Measurements from ENCODE around the gene NPAS3.

The NPAS3 gene

DNA sequence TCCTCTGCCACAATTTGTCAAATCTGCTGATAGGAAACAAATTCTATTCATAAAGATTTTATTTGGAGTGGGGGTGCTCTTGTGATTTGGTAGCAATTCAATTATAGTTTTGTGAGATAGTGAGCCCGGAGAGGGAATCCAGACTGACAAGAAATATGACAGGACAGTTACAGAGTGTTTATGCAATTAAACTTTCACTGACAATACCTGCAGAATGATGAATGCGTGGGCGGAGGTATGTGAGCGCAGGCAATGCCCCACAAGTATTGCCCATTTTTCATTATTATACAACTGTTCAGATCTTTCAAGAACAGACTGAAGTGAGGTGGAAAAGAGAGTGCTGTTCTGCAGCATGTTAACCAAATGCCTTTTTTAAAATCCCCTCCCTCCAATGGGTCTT is 753.2 kb downstream of the NPAS3 start (continued):
- no peak for TF ChIP-seq ZNF544 (tag by site-specific recombination; IDR thresholded peaks at IDR 0.05)
- no peak for TF ChIP-seq ZNF48 (tag by site-specific recombination; IDR thresholded peaks at IDR 0.05)
- TF ChIP-seq ZBTB7A (tag by site-specific recombination; IDR thresholded peaks at IDR 0.05; ENCODE audit: low read depth): no peak
- no peak for TF ChIP-seq ZNF785 (tag by site-specific recombination; IDR thresholded peaks at IDR 0.05)
- TF ChIP-seq ZNF341 (tag by site-specific recombination; IDR thresholded peaks at IDR 0.05; ENCODE audit: low read depth): no peak
- no peak for TF ChIP-seq ZNF23 (tag by site-specific recombination; IDR thresholded peaks at IDR 0.05; ENCODE audit: borderline replicate concordance)
- no peak for TF ChIP-seq ZNF571 (tag by site-specific recombination; IDR thresholded peaks at IDR 0.05)
- TF ChIP-seq IKZF3 (tag by site-specific recombination; IDR thresholded peaks at IDR 0.05): no peak
- TF ChIP-seq ZFP41 (tag by site-specific recombination; IDR thresholded peaks at IDR 0.05; ENCODE audit: borderline replicate concordance): no peak
- no peak for TF ChIP-seq ZNF658 (tag by site-specific recombination; IDR thresholded peaks at IDR 0.05)
- no peak for TF ChIP-seq ZBTB21 (tag by site-specific recombination; IDR thresholded peaks at IDR 0.05)
- TF ChIP-seq SP2 (tag by site-specific recombination; IDR thresholded peaks at IDR 0.05): no peak
- TF ChIP-seq, protein P1, sequence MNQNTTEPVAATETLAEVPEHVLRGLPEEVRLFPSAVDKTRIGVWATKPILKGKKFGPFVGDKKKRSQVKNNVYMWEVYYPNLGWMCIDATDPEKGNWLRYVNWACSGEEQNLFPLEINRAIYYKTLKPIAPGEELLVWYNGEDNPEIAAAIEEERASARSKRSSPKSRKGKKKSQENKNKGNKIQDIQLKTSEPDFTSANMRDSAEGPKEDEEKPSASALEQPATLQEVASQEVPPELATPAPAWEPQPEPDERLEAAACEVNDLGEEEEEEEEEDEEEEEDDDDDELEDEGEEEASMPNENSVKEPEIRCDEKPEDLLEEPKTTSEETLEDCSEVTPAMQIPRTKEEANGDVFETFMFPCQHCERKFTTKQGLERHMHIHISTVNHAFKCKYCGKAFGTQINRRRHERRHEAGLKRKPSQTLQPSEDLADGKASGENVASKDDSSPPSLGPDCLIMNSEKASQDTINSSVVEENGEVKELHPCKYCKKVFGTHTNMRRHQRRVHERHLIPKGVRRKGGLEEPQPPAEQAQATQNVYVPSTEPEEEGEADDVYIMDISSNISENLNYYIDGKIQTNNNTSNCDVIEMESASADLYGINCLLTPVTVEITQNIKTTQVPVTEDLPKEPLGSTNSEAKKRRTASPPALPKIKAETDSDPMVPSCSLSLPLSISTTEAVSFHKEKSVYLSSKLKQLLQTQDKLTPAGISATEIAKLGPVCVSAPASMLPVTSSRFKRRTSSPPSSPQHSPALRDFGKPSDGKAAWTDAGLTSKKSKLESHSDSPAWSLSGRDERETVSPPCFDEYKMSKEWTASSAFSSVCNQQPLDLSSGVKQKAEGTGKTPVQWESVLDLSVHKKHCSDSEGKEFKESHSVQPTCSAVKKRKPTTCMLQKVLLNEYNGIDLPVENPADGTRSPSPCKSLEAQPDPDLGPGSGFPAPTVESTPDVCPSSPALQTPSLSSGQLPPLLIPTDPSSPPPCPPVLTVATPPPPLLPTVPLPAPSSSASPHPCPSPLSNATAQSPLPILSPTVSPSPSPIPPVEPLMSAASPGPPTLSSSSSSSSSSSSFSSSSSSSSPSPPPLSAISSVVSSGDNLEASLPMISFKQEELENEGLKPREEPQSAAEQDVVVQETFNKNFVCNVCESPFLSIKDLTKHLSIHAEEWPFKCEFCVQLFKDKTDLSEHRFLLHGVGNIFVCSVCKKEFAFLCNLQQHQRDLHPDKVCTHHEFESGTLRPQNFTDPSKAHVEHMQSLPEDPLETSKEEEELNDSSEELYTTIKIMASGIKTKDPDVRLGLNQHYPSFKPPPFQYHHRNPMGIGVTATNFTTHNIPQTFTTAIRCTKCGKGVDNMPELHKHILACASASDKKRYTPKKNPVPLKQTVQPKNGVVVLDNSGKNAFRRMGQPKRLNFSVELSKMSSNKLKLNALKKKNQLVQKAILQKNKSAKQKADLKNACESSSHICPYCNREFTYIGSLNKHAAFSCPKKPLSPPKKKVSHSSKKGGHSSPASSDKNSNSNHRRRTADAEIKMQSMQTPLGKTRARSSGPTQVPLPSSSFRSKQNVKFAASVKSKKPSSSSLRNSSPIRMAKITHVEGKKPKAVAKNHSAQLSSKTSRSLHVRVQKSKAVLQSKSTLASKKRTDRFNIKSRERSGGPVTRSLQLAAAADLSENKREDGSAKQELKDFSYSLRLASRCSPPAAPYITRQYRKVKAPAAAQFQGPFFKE (tag by site-specific recombination; IDR thresholded peaks at IDR 0.05; ENCODE audit: borderline replicate concordance): no peak

DNA sequence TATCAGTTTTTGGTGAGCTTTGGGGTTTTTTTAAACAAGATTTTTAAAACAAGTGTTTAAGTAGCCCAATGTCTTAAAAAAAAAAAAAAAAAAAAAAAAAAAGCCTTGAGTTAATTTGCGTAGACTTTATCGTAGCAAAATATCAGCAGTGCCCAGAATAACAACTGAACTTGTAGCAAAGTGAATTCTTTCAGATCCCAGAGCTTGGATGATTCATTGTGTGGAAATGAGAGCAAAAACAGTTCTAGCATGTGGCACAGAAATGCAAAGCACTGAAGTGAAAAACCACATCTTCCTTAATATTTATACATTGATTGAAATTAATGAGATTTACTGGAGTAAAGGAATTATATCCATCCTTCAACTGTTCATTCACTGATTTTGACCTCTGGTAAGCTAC is 754.1 kb downstream of the NPAS3 start:
- TF ChIP-seq ZNF394 (tag by site-specific recombination; IDR thresholded peaks at IDR 0.05; ENCODE audit: borderline replicate concordance): no peak
- Histone ChIP-seq H3K4me1 (ENCODE audit: control insufficient read depth, insufficient read depth, low read length) (no peaks in the 10 kb centered on the region), H3K27ac (ENCODE audit: extremely low read depth, low read depth, low read length) (no peak overlapping the region), H3K36me3 (ENCODE audit: control insufficient read depth in 2 of 2, insufficient read depth in 1 of 2, low read length in 2 of 2) (no peaks in the 10 kb centered on the region), H3K4me3 (ENCODE audit: low read depth, low read length) (no peak overlapping the region), H3K9me3 (ENCODE audit: control insufficient read depth, insufficient read depth, low read depth, low read length) (no peaks in the 10 kb centered on the region)
- ChIA-PET POLR2A (no interaction called here), CTCF (interaction anchor here (0.6 kb wide), 1 partner anchor 25 kb away, joined by 4 read pairs; no protein-coding TSS in a partner anchor)

DNA sequence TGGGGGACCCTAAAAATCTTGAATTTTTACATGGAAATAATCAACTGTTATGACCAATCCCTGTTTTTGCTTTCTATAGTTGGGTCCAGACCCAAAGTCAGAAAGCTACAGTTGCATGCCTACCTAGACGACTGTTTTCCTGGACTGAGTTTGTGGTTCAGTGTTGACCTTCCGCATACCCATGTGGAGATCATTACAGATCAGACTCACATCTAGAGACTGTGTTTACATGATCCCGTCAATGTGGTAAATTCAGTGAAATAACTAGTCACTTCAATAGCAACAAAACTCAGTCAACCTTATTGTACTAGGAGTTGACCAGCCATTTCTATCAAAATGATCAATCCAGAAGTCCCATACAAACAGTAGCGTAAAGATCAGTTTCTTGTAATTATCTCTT is 754.6 kb downstream of the NPAS3 start:
- POLR2A ChIA-PET: no interaction called here
- Histone ChIP-seq H3K27ac (ENCODE audit: extremely low read depth, low read depth, low read length) (no peak overlapping the region), H3K4me3 (ENCODE audit: low read depth, low read length) (no peak overlapping the region), H3K4me1 (ENCODE audit: control insufficient read depth, insufficient read depth, low read length) (no peaks in the 10 kb centered on the region), H3K36me3 (ENCODE audit: control insufficient read depth in 2 of 2, insufficient read depth in 1 of 2, low read length in 2 of 2) (no peaks in the 10 kb centered on the region), H3K9me3 (ENCODE audit: control insufficient read depth, insufficient read depth, low read depth, low read length) (no peaks in the 10 kb centered on the region)
- CTCF ChIA-PET: interaction anchor here (0.6 to 1.3 kb wide), 2 partner anchors 17 to 24 kb away, joined by 3 to 4 read pairs; no protein-coding TSS in a partner anchor
- no peak for TF ChIP-seq ZFP3 (tag by site-specific recombination; IDR thresholded peaks at IDR 0.05; ENCODE audit: low read depth)
- no peak for TF ChIP-seq ZNF548 (tag by site-specific recombination; IDR thresholded peaks at IDR 0.05)
- no peak for TF ChIP-seq HOXD13 (CRISPR knock-in tag; IDR thresholded peaks at IDR 0.05; ENCODE audit: borderline replicate concordance)
- TF ChIP-seq ZNF155 (tag by site-specific recombination; IDR thresholded peaks at IDR 0.05): no peak
- TF ChIP-seq, protein P2, sequence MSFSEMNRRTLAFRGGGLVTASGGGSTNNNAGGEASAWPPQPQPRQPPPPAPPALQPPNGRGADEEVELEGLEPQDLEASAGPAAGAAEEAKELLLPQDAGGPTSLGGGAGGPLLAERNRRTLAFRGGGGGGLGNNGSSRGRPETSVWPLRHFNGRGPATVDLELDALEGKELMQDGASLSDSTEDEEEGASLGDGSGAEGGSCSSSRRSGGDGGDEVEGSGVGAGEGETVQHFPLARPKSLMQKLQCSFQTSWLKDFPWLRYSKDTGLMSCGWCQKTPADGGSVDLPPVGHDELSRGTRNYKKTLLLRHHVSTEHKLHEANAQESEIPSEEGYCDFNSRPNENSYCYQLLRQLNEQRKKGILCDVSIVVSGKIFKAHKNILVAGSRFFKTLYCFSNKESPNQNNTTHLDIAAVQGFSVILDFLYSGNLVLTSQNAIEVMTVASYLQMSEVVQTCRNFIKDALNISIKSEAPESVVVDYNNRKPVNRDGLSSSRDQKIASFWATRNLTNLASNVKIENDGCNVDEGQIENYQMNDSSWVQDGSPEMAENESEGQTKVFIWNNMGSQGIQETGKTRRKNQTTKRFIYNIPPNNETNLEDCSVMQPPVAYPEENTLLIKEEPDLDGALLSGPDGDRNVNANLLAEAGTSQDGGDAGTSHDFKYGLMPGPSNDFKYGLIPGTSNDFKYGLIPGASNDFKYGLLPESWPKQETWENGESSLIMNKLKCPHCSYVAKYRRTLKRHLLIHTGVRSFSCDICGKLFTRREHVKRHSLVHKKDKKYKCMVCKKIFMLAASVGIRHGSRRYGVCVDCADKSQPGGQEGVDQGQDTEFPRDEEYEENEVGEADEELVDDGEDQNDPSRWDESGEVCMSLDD (tag by site-specific recombination; IDR thresholded peaks at IDR 0.05): no peak
- no peak for TF ChIP-seq SP3 (tag by site-specific recombination; IDR thresholded peaks at IDR 0.05)
- no peak for TF ChIP-seq ZBTB48 (tag by site-specific recombination; IDR thresholded peaks at IDR 0.05)
- no peak for TF ChIP-seq ZNF2 (tag by site-specific recombination; IDR thresholded peaks at IDR 0.05)
- no peak for TF ChIP-seq SP7 (tag by site-specific recombination; IDR thresholded peaks at IDR 0.05)
- TF ChIP-seq GLI2 (tag by site-specific recombination; IDR thresholded peaks at IDR 0.05; ENCODE audit: borderline replicate concordance, low read depth): no peak
- TF ChIP-seq ZNF23 (tag by site-specific recombination; IDR thresholded peaks at IDR 0.05; ENCODE audit: borderline replicate concordance): no peak
